Retinal pigment epithelial cell (primary cell): ENCODE measurements around the gene TRPC1.
"Not testable (repeated sequence)": the region's sequence is repeated elsewhere in the genome, so short reads cannot be mapped to it uniquely, and the experiment has no call there.

ENCODE experiments used
- DNase-seq: peaks from one replicate; pipeline ENCODE4 v3.0.0-alpha.2; 2010; ENCODE audit warnings: low read depth
- H3K4me3 ChIP-seq: 2 replicates; pipeline ENCODE4 v1.5.1; 2011; ENCODE audit warnings: mild to moderate bottlenecking, low read length, control low read depth, moderate library complexity
- TF ChIP-seq, protein P1 (sequence below): conservative IDR thresholded peaks from 2 replicates; pipeline ENCODE4 v1.5.1; 2011; ENCODE audit warnings: low read depth, low read length, control low read depth, inconsistent platforms

Gene TRPC1

DNA sequence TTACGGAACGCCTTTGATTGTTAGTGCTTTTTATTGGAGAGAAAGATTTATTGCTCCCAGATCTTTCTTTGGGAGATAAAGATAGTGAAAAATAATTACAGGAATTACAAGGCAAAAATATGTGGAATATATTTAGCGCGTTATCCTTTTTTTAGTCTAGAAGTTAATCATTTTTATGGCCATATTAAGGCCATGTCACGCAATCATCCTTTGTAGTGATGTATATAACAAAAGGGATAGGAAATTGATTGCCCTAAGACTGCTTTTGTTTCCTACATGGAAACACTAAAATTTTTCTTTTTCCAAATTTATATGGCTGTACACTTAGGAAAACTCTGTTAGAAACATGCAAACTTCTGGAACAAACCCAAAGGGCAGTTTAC is 1.5 kb downstream of the TRPC1 start:
- peak overlapping the region; percentile 65 for H3K4me3 ChIP-seq
- TF ChIP-seq, protein P1, sequence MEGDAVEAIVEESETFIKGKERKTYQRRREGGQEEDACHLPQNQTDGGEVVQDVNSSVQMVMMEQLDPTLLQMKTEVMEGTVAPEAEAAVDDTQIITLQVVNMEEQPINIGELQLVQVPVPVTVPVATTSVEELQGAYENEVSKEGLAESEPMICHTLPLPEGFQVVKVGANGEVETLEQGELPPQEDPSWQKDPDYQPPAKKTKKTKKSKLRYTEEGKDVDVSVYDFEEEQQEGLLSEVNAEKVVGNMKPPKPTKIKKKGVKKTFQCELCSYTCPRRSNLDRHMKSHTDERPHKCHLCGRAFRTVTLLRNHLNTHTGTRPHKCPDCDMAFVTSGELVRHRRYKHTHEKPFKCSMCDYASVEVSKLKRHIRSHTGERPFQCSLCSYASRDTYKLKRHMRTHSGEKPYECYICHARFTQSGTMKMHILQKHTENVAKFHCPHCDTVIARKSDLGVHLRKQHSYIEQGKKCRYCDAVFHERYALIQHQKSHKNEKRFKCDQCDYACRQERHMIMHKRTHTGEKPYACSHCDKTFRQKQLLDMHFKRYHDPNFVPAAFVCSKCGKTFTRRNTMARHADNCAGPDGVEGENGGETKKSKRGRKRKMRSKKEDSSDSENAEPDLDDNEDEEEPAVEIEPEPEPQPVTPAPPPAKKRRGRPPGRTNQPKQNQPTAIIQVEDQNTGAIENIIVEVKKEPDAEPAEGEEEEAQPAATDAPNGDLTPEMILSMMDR: no peak
- no peak for DNase-seq

DNA sequence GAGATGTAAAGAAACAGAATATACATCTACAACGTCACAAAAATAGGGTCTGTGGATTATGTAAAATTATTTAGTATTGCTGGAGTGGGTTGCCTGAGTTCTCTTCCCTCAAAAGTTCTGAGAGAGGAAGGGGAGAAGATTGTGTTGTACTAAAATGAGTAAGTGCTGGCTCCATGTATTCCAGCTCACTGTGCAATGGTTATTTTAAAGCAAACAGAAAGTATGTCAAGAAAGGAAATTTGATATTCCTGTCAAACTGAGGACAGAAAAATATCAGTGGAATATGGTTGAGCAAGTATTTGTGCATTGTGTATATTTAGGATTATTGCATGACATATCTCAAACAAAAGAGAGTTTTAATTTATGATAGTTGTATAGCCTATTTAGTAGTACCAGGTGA is 2.2 kb downstream of the TRPC1 start:
- DNase-seq: no peak
- TF ChIP-seq, protein P1: no peak
- no peak overlapping the region for H3K4me3 ChIP-seq

DNA sequence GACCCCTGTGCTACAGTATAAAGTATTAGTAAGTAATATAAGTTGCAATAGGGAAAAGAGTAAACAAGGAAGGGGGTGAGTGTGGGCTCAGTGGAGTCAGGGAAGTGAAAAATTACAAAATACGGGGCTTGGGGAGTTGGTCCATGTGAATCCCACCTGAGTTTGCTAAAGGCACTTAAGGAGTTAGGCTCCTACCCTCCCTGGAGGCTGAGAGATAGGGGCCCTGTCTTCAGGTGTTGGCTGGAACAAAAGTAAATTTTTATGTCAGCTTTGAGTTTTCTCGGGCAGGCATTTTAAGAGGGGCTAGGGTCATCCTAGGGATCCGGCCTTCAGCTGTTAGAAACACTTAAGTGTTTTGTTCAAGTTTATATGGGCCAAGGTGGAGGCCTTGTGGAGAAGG is 8.2 kb downstream of the TRPC1 start:
- no peak overlapping the region for H3K4me3 ChIP-seq
- no peak for DNase-seq
- TF ChIP-seq, protein P1: no peak

DNA sequence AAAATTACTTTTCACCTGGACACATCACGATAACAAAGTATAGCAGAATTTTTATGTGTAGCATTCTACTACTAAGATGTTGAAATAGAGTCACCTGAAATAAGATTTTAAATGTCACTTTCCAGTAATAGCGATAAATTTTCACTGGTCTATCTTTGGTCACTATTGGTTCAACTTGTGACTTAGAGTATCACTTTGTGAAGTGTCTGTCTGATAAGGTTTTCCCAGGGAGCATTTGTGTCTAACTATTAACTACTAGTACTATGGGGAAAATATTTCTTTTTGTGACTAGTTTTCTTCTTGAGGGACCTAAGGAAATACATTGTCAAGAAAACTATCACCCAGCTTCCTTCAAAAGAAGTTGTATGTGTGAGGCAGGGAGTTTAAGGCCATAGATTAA is 11.0 kb downstream of the TRPC1 start:
- no peak for DNase-seq
- TF ChIP-seq, protein P1: no peak

DNA sequence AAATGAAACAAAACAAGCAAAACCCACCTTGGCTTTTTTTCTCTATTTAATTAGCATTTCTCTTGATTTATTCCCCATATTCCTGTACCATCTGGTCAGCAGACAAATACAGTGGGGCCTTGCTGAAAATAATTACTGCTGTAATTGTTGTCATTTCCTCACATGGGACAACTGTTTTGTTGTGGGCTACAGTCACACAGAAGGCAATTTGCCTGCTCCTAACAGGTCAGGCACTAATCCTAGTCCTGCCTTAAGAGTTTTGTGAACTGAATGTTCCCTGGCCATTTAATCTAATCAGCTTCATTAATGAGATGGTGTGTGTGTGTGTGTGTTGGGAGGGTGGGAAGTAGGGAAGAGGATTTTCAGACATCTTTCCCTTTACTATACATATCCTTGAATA is 11.6 kb downstream of the TRPC1 start:
- TF ChIP-seq, protein P1: no peak
- DNase-seq: no peak
- no peak overlapping the region for H3K4me3 ChIP-seq

More for the DNA sequence above, 11.0 kb downstream of the TRPC1 start:
- H3K4me3 ChIP-seq: no peak overlapping the region

DNA sequence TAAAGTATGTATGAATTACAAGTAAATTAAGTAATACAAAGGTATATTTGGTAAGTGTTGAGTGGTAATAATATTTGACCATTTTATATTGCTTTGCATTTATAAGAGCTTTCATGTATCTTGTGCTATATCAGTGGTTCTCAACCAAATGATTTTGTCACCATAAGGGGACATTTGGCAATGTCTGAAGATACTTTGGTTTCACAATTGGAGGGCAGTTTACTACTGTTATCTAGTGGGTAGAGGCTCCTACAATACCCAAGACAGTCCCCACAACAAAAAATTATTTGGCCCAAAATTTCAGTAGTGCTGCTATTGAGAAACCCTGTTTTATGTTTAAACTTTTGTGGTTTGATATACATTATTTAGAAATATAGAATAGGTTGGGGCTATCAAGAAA is 14.6 kb downstream of the TRPC1 start:
- no peak overlapping the region for H3K4me3 ChIP-seq
- no peak for DNase-seq
- TF ChIP-seq, protein P1: no peak

DNA sequence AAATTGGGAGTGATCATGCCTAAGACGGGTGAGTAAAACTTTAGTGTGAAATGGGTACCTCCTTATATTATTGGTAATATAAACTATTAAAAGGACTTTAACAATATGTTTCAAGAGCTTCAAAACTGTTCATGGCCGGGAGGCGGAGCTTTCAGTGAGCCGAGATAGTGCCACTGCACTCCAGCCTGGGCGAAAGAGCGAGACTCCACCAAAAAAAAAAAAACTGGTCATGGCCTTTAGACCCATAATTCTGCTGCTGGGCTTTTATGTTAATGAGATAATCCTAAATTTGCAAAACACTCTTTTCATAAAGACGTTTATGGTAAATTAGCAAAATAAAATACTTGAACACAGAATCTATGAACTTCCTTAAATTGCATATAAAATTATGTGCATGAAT is 22.8 kb downstream of the TRPC1 start:
- H3K4me3 ChIP-seq: no peak overlapping the region
- DNase-seq: no peak
- TF ChIP-seq, protein P1: no peak

DNA sequence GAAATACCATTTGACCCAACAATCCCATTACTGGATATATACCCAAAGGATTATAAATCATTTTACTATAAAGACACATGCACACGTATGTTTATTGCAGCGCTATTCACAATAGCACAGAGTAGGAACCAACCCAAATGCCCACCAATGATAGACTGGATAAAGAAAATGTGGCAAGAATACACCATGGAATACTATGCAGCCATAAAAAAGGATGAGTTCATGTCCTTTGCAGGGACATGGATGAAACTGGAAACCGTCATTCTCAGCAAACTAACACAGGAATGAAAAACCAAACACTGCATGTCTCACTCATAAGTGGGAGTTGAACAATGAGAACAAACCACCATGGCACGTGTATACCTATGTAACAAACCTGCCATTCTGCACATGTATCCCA is 26.7 kb downstream of the TRPC1 start:
- not testable (repeated sequence) for DNase-seq, H3K4me3 ChIP-seq

DNA sequence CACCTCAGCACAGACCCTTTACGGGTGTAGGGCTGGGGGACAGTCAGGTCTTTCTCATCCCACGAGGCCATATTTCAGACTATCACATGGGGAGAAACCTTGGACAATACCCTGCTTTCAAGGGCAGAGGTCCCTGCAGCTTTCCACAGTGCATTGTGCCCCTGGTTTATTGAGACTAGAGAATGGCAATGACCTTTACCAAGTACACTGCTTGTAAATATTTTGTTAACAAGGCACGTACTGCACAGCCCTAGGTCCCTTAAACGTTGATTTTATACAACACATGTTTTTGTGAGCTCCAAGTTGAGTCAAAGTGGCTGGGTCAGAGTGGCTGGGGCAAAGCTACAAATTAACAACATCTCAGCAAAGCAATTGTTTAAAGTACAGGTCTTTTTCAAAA is 28.8 kb downstream of the TRPC1 start:
- DNase-seq, H3K4me3 ChIP-seq: not testable (repeated sequence)
